PC-9 (cell line): ENCODE data around the gene TGFBR3. TPM values are rescaled to one million over a fixed set of nuclear protein-coding genes. Genes with fewer than 3 reads are reported as not detected.

Experiments used
- BruUV-seq: library from RNA; stranded (reverse); fragments of 400-500 nt; replicated peaks from 2 replicates; lab custom pipeline; 2021; lab: Mats Ljungman, UMichigan
- CTCF ChIA-PET: fragments of 300-600 bp; sonication (Branson Sonifier 250); formaldehyde crosslinking; loops from one replicate; lab custom pipeline; 2022; ENCODE audit warnings: antibody characterized with exemption; lab: Charles Lee
- POLR2A ChIA-PET: fragments of 300-600 bp; sonication (Branson Sonifier 250); formaldehyde crosslinking; loops from one replicate; lab custom pipeline; 2022; ENCODE audit warnings: antibody characterized with exemption; ENCODE audit not compliant: unreplicated experiment; lab: Charles Lee
- DNase-seq, 2 experiments: peaks; one replicate each; pipeline versions ENCODE4 v3.0.0 to v3.0.0-alpha.2; 2015 to 2022; ENCODE audit warnings: mixed read lengths in 1 of 2
- H2AFZ ChIP-seq: fragments of 200-600 bp; sonication (generic); 2 replicates; pipeline ENCODE4 v1.8.1; 2017; ENCODE audit warnings: antibody characterized with exemption
- H3F3A ChIP-seq: fragments of 200-600 bp; sonication (generic); 2 replicates; pipeline ENCODE4 v1.8.1; 2017; ENCODE audit warnings: antibody characterized with exemption, mild to moderate bottlenecking, low read depth; ENCODE audit not compliant: insufficient read depth
- H3K27ac ChIP-seq: fragments of 200-600 bp; sonication (generic); 2 replicates; pipeline ENCODE4 v1.6.1; 2016; ENCODE audit warnings: mixed run types
- H3K27me3 ChIP-seq: fragments of 200-600 bp; sonication (generic); 2 replicates; pipeline ENCODE4 v1.6.1; 2016; ENCODE audit warnings: low read depth, mixed run types; ENCODE audit not compliant: insufficient read depth
- H3K36me3 ChIP-seq: fragments of 200-600 bp; sonication (generic); 2 replicates; pipeline ENCODE4 v1.6.1; 2016; ENCODE audit warnings: low read depth, mixed run types
- H3K4me1 ChIP-seq: fragments of 200-600 bp; sonication (generic); replicated peaks from 2 replicates; pipeline ENCODE4 v1.6.1; 2016; ENCODE audit warnings: mixed run types; ENCODE audit not compliant: insufficient read depth
- H3K4me2 ChIP-seq: fragments of 200-600 bp; sonication (generic); 2 replicates; pipeline ENCODE4 v1.6.1; 2017; ENCODE audit warnings: mixed run types
- H3K4me3 ChIP-seq: fragments of 200-600 bp; sonication (generic); 2 replicates; pipeline ENCODE4 v1.6.1; 2016; ENCODE audit warnings: mixed run types
- H3K79me2 ChIP-seq: fragments of 200-600 bp; sonication (generic); 2 replicates; pipeline ENCODE4 v1.6.1; 2017; ENCODE audit warnings: low read depth, mixed run types
- H3K9me2 ChIP-seq: fragments of 200-600 bp; sonication (generic); 2 replicates; pipeline ENCODE4 v1.8.1; 2017; ENCODE audit warnings: mild to moderate bottlenecking; ENCODE audit not compliant: insufficient read depth
- H3K9me3 ChIP-seq: fragments of 200-600 bp; sonication (generic); 2 replicates; pipeline ENCODE4 v1.8.1; 2016; ENCODE audit warnings: low read depth; ENCODE audit not compliant: insufficient read depth
- H4K20me1 ChIP-seq: fragments of 200-600 bp; sonication (generic); 2 replicates; pipeline ENCODE4 v1.8.1; 2017; ENCODE audit not compliant: insufficient read depth
- EZH2 ChIP-seq: fragments of 200-600 bp; sonication (generic); IDR thresholded peaks from 2 replicates; pipeline ENCODE4 v1.8.0; 2017; ENCODE audit warnings: antibody characterized with exemption, low read depth
- intact Hi-C: fragments of 100-400 bp; cut with micrococcal nuclease; formaldehyde crosslinking; loops from one replicate; pipeline ENCODE4 v1.10.0; 2022; ENCODE audit not compliant: unreplicated experiment
- total RNA-seq: library from RNA; stranded (reverse); gene quantifications from 2 replicates; pipeline ENCODE4 v1.2.3, GENCODE V29; 2021
- TF ChIP-seq, protein P1 (sequence below): fragments of 200-600 bp; sonication (generic); conservative IDR thresholded peaks from 2 replicates; pipeline ENCODE4 v1.6.1; 2017; ENCODE audit warnings: mixed run types, antibody characterized with exemption, mild to moderate bottlenecking, moderate library complexity

The TGFBR3 gene
- total RNA-seq, 1 experiment from 2014 or later, result 1.6 TPM

DNA sequence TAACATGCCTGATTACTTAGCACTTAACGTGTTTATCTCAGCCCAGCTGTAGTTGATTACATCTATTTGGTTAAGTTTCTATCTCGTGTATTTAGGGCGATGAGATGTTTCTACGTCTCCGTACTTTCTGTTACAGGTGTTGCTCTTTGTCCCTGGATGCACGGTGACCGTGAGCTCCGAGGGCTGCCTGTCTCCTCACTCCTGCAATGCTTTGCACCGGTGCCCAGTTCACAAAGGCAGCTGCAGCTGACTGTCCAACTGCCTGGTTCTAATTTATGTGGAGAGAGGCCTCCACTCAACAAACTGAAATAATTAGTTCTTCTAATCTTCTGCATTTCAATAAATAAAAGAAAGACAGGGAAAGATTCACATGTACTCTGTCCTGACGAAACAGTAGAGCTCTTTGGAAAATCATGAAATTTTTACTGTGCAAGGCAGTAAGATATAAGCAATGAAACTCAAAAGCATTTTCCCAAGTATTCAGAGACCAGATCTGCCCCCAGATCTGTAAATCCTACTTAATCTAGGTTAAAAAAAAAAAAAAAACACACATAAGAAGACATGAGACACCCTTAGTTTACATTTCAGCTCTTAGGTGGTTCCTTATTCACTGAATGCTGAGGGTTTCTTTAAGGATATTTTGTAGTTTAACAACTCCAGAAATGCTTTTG lies 108.2 kb downstream of the TGFBR3 start:
- H3K9me2 ChIP-seq, result no peaks in the 10 kb centered on the region
- ChIA-PET CTCF (interaction anchor here (0.6 kb wide), 2 partner anchors 281 to 1393 kb away, joined by 3 to 12 read pairs; no protein-coding TSS in a partner anchor), POLR2A (no interaction called here)
- intact Hi-C loops, result no loop called here
- no peaks in the 10 kb centered on the region for H3K79me2 ChIP-seq
- no peak for DNase-seq
- TF ChIP-seq, protein P1, sequence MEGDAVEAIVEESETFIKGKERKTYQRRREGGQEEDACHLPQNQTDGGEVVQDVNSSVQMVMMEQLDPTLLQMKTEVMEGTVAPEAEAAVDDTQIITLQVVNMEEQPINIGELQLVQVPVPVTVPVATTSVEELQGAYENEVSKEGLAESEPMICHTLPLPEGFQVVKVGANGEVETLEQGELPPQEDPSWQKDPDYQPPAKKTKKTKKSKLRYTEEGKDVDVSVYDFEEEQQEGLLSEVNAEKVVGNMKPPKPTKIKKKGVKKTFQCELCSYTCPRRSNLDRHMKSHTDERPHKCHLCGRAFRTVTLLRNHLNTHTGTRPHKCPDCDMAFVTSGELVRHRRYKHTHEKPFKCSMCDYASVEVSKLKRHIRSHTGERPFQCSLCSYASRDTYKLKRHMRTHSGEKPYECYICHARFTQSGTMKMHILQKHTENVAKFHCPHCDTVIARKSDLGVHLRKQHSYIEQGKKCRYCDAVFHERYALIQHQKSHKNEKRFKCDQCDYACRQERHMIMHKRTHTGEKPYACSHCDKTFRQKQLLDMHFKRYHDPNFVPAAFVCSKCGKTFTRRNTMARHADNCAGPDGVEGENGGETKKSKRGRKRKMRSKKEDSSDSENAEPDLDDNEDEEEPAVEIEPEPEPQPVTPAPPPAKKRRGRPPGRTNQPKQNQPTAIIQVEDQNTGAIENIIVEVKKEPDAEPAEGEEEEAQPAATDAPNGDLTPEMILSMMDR, result no peak
- no peak for TF ChIP-seq EZH2
- no peaks in the 10 kb centered on the region for H3F3A ChIP-seq
- H3K9me3 ChIP-seq, result no peaks in the 10 kb centered on the region
- no TSS peak for BruUV-seq
- H3K4me2 ChIP-seq, result no peak overlapping the region
- no peaks in the 10 kb centered on the region for H3K36me3 ChIP-seq
- no peak overlapping the region for H3K27ac ChIP-seq
- H3K4me1 ChIP-seq, result no peaks in the 10 kb centered on the region
- H2AFZ ChIP-seq, result no peak overlapping the region
- no peaks in the 10 kb centered on the region for H4K20me1 ChIP-seq
- no peaks in the 10 kb centered on the region for H3K27me3 ChIP-seq
- H3K4me3 ChIP-seq, result no peak overlapping the region

DNA sequence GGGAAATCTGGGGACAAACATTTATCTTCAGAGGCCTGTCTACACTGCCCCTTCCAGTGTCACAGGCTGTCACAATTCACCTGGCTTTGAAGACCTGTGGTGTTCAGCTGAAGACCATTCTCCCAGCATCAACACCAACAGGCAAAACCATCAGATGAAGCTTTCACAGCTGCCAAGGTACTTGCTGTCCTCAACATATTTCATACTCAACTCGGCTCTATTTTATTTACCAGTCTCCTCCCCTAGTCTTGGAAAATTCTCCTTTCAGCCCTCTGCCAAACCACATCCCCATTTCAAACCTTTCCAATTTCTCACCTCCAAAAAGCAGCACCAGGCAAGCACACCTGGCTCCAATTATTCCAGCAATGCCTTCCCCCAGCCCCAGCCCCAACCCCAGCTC lies 108.8 kb downstream of the TGFBR3 start:
- Histone ChIP-seq H4K20me1 (no peaks in the 10 kb centered on the region), H3K79me2 (no peaks in the 10 kb centered on the region), H3K4me2 (no peak overlapping the region), H3K27ac (no peak overlapping the region), H3K27me3 (no peaks in the 10 kb centered on the region), H3K4me3 (no peak overlapping the region), H3K36me3 (no peaks in the 10 kb centered on the region), H2AFZ (no peak overlapping the region), H3K9me3 (no peaks in the 10 kb centered on the region), H3F3A (no peaks in the 10 kb centered on the region), H3K4me1 (no peaks in the 10 kb centered on the region), H3K9me2 (no peaks in the 10 kb centered on the region)
- intact Hi-C loops, result no loop called here
- POLR2A ChIA-PET, result no interaction called here
- TF ChIP-seq EZH2, result no peak
- TF ChIP-seq, protein P1, result no peak
- no TSS peak for BruUV-seq
- DNase-seq, result no peak
- CTCF ChIA-PET, result interaction anchor here (0.6 kb wide), 1 partner anchor 281 kb away, joined by 12 read pairs; no protein-coding TSS in a partner anchor

- Histone ChIP-seq H3K79me2 (no peaks in the 10 kb centered on the region), H3K27ac (no peak overlapping the region), H3K9me3 (no peaks in the 10 kb centered on the region), H3K4me3 (no peak overlapping the region), H4K20me1 (no peaks in the 10 kb centered on the region), H2AFZ (no peak overlapping the region), H3K36me3 (no peaks in the 10 kb centered on the region), H3K4me2 (no peak overlapping the region), H3K9me2 (no peaks in the 10 kb centered on the region), H3K4me1 (no peaks in the 10 kb centered on the region), H3K27me3 (no peaks in the 10 kb centered on the region), H3F3A (no peaks in the 10 kb centered on the region)
- ChIA-PET CTCF (no interaction called here), POLR2A (no interaction called here)
- no TSS peak for BruUV-seq
- intact Hi-C loops, result no loop called here
- no peak for TF ChIP-seq EZH2
- TF ChIP-seq, protein P1, result no peak
- no peak for DNase-seq
Measured at GRCh38 chr1:91776068-91776794, 109.7 kb downstream of the TGFBR3 start.
